Stimulated activated memory B cell treated with anti-CD40 and anti-IgM and Interleukin-4, amounts not matched to agents 10 μg/mL and 1 μg/mL and 100 μg/mL, for 72 hours (primary cell): Measurements from ENCODE around the gene FGD3.

Source experiments
- ATAC-seq: fragments of 150-1000 bp; cut with Tn5 transposase; 2 replicates; pipeline ENCODE4 v1.10.0; 2021
- H3K27ac Mint-ChIP-seq: one replicate; pipeline ENCODE4 v1.8.0; 2022; ENCODE audit warnings: mild to moderate bottlenecking, mixed read lengths
- H3K27me3 Mint-ChIP-seq: one replicate; pipeline ENCODE4 v1.8.0; 2022; ENCODE audit warnings: mixed read lengths
- H3K36me3 Mint-ChIP-seq: one replicate; pipeline ENCODE4 v1.8.0; 2022; ENCODE audit warnings: mixed read lengths
- H3K4me1 Mint-ChIP-seq: one replicate; pipeline ENCODE4 v1.8.0; 2022; ENCODE audit warnings: mixed read lengths
- H3K4me3 Mint-ChIP-seq: one replicate; pipeline ENCODE4 v1.8.0; 2022; ENCODE audit warnings: mild to moderate bottlenecking, moderate library complexity, mixed read lengths
- H3K9me3 Mint-ChIP-seq: one replicate; pipeline ENCODE4 v1.8.0; 2022; ENCODE audit warnings: mixed read lengths

The FGD3 gene

DNA sequence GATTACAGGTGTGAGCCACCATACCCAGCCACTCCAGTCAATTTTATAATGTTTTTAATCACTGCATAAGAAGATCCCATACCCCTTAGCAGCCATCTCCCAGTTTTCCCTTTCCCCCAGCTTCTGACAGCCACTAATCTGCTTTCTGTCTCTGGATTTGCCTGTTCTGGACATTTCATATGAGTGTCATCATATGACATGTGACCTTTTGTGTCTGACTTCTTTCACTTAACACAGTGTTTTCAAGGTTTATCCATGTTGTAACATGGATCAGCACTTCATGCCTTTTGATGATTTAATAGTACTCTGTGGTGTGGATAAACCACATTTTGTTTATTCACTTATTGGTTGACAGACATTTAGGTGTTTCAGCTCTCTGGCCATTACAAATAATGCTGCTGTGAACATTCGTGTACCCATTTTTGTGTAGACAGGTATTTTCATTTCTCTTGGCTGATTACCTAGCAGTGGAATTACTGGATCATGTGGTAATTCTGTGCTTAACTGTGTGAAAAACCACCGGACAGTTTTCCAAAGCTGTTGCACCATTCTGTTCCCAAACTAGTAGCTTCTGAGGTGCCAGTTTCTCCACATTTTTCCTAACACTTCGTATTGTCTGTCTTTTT lies 119.8 kb downstream of the FGD3 start:
- ATAC-seq, result no peak

DNA sequence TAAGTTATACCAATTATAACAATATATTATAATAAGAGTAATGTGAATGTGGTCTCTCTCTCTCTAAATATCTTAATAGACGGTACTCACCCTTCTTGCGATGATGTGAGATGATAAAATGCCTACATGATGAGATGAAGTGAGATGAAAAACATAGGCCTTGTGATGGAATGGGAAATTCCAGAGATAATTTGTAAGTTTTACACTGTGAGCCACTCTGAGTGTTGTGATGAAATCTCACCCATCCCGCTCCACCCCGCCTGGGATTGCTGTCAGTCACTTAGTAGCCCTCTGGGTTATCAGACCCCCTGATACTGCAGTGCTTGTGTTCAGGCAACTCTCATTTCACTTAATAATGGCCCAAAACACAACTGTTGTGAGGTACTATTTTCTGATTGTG lies 121.6 kb downstream of the FGD3 start:
- no peak overlapping the region for H3K27ac Mint-ChIP-seq
- no peaks in the 10 kb centered on the region for H3K27me3 Mint-ChIP-seq
- ATAC-seq, result no peak
- H3K9me3 Mint-ChIP-seq, result no peaks in the 10 kb centered on the region
- peaks cover 50% of the 10 kb centered on the region for H3K4me1 Mint-ChIP-seq
- peaks cover 31% of the 10 kb centered on the region for H3K36me3 Mint-ChIP-seq
- H3K4me3 Mint-ChIP-seq, result no peak overlapping the region

More for the DNA sequence above, 119.8 kb downstream of the FGD3 start:
- Mint-ChIP-seq H3K9me3 (no peaks in the 10 kb centered on the region), H3K36me3 (peaks cover 31% of the 10 kb centered on the region), H3K27ac (no peak overlapping the region), H3K27me3 (no peaks in the 10 kb centered on the region), H3K4me3 (no peak overlapping the region), H3K4me1 (peaks cover 65% of the 10 kb centered on the region)

DNA sequence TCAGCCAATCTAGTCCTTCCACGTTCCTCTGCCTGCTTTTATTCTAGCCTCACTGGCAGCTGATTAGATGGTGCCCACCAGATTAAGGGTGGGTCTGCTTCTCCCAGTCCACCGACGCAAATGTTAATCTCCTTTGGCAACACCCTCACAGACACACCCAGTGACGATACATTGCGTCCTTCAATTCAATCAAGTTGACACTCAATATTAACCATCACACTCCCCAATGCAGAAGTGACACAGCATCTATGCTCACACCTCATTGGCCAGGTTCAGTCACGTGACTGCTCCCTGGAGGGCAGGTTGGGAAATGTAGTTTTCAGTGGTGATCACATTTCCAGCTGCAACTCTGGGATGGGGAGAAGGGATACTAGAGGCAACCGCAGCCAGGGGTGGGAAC lies 124.1 kb downstream of the FGD3 start:
- ATAC-seq, result no peak
- no peak overlapping the region for H3K4me3 Mint-ChIP-seq
- H3K27me3 Mint-ChIP-seq, result no peaks in the 10 kb centered on the region
- H3K9me3 Mint-ChIP-seq, result no peaks in the 10 kb centered on the region
- peaks cover 19% of the 10 kb centered on the region for H3K36me3 Mint-ChIP-seq
- H3K27ac Mint-ChIP-seq, result no peak overlapping the region
- peaks cover 34% of the 10 kb centered on the region for H3K4me1 Mint-ChIP-seq

GRCh38 chr9:93072383-93072795 lies 125.1 kb downstream of the FGD3 start:
- no peak for ATAC-seq

DNA sequence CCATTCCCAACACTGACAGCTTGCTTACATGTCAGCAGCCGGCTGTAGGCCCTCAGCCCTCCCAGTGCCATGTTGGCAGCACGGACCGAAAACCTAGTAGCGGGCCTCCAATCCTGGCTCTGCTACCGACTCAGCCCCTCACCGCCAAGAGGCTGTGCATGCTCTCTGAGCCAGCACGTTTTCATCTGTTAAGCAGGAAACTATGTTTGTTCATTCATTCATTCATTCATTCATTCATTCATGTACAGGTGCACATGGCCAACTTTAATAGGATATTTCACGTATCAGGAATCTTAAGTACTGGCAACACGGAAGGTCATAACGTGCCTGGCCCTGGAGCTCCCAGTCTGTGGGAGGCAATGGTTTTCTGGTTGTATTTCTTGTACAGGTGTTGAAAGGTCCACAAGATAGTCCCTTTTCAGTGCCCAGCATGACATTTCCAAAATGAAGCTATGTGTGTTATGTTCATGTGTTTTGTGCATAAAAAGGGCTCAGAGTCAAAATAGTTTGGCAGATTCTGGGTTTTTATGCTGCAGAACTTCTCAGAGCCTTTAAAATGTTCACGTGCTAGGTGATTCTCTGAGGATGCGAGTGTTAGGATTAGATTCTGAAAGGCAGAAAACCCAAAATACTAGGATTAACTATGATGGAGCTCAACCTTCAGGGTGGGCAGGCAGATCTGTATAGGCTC lies 128.9 kb downstream of the FGD3 start:
- ATAC-seq, result no peak
- Mint-ChIP-seq H3K9me3 (no peaks in the 10 kb centered on the region), H3K27me3 (no peaks in the 10 kb centered on the region), H3K4me1 (peaks cover 7% of the 10 kb centered on the region), H3K36me3 (peaks cover 32% of the 10 kb centered on the region), H3K4me3 (no peak overlapping the region), H3K27ac (no peak overlapping the region)

More at GRCh38 chr9:93072383-93072795, 125.1 kb downstream of the FGD3 start:
- peaks cover 22% of the 10 kb centered on the region for H3K36me3 Mint-ChIP-seq
- peaks cover 26% of the 10 kb centered on the region for H3K4me1 Mint-ChIP-seq
- H3K9me3 Mint-ChIP-seq, result no peaks in the 10 kb centered on the region
- no peaks in the 10 kb centered on the region for H3K27me3 Mint-ChIP-seq
- H3K4me3 Mint-ChIP-seq, result no peak overlapping the region
- peak overlapping the region; percentile 44 for H3K27ac Mint-ChIP-seq

- peaks cover 7% of the 10 kb centered on the region for H3K4me1 Mint-ChIP-seq
- H3K4me3 Mint-ChIP-seq, result no peak overlapping the region
- H3K27ac Mint-ChIP-seq, result no peak overlapping the region
- no peak for ATAC-seq
- H3K27me3 Mint-ChIP-seq, result no peaks in the 10 kb centered on the region
- no peaks in the 10 kb centered on the region for H3K9me3 Mint-ChIP-seq
- peaks cover 27% of the 10 kb centered on the region for H3K36me3 Mint-ChIP-seq
These were observed 129.4 kb downstream of the FGD3 start for GRCh38 chr9:93076792-93077128.

DNA sequence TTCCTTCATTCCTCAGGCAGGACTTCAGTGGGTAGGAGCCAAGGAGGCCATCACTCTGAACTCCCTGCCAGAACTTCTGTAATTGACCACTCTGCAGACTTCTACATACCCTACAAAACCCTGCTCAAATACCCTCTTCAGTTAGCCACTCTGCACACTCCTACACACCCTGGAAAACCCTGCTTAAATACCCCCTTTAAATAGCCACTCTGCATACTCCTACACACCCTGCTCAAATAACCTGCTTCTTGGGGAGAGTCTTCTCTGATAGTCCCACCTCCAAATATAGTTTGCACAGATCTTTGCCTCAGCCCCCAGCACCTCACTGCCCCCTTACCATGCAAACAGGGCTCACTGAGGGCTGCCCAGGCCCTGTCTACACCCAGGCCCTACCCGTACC lies 130.0 kb downstream of the FGD3 start:
- peaks cover 7% of the 10 kb centered on the region for H3K4me1 Mint-ChIP-seq
- no peak overlapping the region for H3K4me3 Mint-ChIP-seq
- H3K27me3 Mint-ChIP-seq, result no peaks in the 10 kb centered on the region
- no peaks in the 10 kb centered on the region for H3K9me3 Mint-ChIP-seq
- ATAC-seq, result no peak
- peaks cover 27% of the 10 kb centered on the region for H3K36me3 Mint-ChIP-seq
- H3K27ac Mint-ChIP-seq, result no peak overlapping the region

DNA sequence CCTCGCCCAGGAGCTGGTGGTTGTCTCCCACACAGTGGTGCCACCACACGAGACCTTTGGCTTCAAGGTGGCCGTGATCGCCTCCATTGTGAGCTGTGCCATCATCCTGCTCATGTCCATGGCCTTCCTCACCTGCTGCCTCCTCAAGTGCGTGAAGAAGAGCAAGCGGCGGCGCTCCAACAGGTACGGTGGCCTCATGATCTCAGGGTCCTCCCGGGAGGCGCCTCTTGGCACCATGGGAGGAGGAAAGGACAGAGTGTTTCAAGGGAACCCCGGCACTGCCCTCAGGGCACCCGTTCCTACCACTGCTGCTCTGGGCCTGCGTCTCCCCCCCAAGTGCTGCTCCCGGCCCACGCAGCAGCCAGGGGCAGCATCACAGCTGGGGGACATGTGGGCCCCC lies 130.5 kb downstream of the FGD3 start:
- ATAC-seq, result no peak
- Mint-ChIP-seq H3K27me3 (no peaks in the 10 kb centered on the region), H3K4me1 (peaks cover 7% of the 10 kb centered on the region), H3K27ac (no peak overlapping the region), H3K4me3 (no peak overlapping the region), H3K36me3 (peaks cover 27% of the 10 kb centered on the region), H3K9me3 (no peaks in the 10 kb centered on the region)

- no peak overlapping the region for H3K27ac Mint-ChIP-seq
- no peak for ATAC-seq
- peaks cover 7% of the 10 kb centered on the region for H3K4me1 Mint-ChIP-seq
- peaks cover 34% of the 10 kb centered on the region for H3K36me3 Mint-ChIP-seq
- no peaks in the 10 kb centered on the region for H3K27me3 Mint-ChIP-seq
- no peak overlapping the region for H3K4me3 Mint-ChIP-seq
- H3K9me3 Mint-ChIP-seq, result no peaks in the 10 kb centered on the region
These were observed 132.0 kb downstream of the FGD3 start for GRCh38 chr9:93079371-93079770.

DNA sequence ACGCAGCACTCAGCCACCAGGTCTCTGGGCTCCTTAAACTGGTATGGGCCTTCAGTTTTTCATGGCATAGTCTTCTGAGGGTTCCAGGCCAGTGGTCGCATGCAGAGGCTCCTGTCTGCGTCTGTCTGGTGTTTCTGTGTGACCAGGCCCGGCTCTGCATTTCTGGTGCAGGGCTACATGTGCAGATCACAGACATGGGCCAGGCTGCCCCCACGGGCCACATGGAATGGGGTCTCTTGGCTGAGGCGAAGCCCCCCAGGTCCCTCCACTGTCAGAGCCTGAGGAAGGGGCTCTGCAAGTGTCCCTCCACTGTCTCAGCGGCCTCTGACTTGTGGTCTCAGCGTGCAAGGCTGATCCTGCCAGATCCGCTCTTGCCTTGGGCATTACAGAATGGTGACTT lies 133.1 kb downstream of the FGD3 start:
- Mint-ChIP-seq H3K9me3 (no peaks in the 10 kb centered on the region), H3K27ac (no peak overlapping the region), H3K4me3 (no peak overlapping the region), H3K27me3 (no peaks in the 10 kb centered on the region), H3K4me1 (peaks cover under 1% of the 10 kb centered on the region), H3K36me3 (peaks cover 37% of the 10 kb centered on the region)
- ATAC-seq, result no peak

DNA sequence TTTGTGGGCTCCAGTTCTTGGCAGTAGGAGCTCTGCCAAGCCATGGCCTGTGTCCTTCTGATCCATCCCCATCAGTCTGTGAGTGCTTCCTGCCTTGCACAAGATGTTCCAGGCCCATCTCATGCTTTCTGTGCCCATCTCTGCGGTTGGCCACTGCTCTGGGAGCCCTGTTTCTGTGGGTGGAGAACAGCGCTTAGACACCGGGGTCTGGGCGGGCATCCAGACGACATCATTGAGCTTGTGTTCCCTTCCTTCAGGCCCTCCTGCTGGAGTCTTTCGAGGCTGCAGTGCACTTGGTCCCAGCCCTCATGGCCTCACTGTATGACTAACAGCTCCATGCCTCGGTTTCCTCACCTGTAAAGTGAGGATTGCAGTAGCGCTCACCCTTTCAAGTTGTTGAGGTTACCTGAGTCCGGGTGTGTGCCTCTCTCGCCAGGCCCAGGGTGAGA lies 133.8 kb downstream of the FGD3 start:
- Mint-ChIP-seq H3K9me3 (no peaks in the 10 kb centered on the region), H3K36me3 (peaks cover 43% of the 10 kb centered on the region), H3K27ac (no peak overlapping the region), H3K4me1 (no peaks in the 10 kb centered on the region), H3K4me3 (no peak overlapping the region), H3K27me3 (no peaks in the 10 kb centered on the region)
- ATAC-seq, result no peak

DNA sequence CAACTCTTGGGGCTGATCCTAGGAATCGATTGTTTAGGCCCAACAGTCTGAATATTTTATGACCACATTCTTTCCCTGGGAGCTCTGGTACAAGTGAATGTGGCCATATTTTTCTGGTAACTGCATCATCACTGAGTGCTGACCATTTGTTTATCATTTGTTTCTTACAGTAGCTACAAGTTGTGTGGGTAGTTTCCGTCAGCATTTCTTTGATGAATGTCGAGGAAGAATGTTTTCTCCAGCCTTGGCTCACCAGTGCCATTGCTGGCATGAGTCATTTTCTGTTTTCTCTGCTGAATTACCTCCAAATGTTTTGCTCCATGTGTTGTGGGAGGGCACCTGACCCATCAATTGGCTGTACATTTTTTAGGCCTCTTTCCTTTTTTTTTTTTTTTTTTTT lies 134.6 kb downstream of the FGD3 start:
- Mint-ChIP-seq H3K4me3 (no peak overlapping the region), H3K9me3 (no peaks in the 10 kb centered on the region), H3K36me3 (peaks cover 49% of the 10 kb centered on the region), H3K4me1 (no peaks in the 10 kb centered on the region), H3K27ac (no peak overlapping the region), H3K27me3 (no peaks in the 10 kb centered on the region)
- ATAC-seq, result no peak

DNA sequence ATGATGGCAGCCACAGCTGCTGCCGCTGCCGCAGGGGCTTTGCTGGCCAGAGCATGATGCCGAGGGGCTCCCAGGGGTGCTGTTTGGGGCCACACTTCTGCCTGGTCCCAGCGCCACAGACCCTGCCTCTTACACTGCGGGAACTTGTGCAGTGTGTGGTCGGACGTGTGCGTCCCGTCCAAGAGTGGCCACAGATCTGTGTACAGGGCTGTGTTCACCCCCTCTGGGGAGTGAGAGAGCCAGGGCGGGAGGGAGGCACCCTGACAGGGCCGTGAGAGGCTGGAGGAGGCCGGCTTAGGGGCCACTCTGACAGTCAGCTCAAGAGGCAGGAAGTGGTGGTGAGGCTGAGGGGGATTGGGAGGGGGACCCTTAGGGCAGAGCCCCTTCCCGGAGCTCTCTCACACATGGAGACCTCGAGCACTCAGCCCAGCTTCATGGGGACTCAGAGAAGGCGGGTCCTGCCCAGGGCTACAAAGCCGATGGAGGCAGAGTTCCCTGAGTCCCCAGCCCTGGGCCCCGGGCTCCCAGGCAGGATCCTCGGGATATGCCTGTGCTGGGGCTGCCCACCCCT lies 135.6 kb downstream of the FGD3 start:
- peak overlapping the region; percentile 63 for H3K27ac Mint-ChIP-seq
- ATAC-seq, result no peak
- no peaks in the 10 kb centered on the region for H3K9me3 Mint-ChIP-seq
- H3K4me1 Mint-ChIP-seq, result no peaks in the 10 kb centered on the region
- peaks cover 49% of the 10 kb centered on the region for H3K36me3 Mint-ChIP-seq
- H3K27me3 Mint-ChIP-seq, result no peaks in the 10 kb centered on the region
- no peak overlapping the region for H3K4me3 Mint-ChIP-seq

DNA sequence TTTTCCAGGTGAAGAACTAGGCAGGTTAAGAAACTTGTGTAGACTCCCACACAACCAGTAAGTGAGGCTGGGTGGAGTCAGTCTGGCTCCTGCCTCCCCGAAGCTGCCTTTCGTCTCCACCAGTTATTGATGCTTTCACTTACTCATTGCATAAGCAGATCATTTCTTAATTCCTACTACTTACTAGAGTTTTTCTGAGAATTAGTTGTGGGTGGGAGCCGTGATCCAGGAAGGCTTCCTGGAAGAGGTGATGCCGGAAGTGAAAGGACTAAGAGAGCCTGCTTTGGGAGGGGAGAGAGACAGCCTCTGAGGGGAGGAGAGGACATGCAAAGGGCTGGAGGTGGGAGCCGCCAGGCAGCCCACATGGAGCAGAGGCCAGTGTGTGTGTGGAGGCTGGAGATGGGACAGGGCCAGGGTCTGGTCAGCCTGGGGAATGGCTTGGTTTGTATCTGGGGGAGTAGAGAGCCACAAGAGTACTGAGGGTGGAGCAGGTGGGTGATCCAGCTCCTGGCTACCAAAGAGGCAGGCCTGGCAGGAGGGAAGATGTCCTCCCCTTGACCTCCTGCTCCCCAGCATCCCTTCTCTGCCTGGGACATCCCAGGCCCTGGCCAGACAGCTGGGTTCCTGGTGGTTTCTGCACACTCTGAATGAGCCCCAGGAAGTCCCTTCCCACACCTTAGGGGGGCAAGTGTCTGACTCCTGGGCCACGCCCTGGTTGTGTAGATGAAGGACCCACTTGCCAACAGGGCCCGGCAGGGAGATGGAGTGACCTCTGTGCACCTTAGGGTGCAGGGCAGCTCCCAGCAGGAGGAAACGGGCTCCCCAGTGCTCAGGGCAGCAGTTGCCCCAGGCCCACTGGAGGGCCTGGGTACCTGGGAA lies 136.5 kb downstream of the FGD3 start:
- Mint-ChIP-seq H3K9me3 (no peaks in the 10 kb centered on the region), H3K27me3 (no peaks in the 10 kb centered on the region), H3K36me3 (peaks cover 53% of the 10 kb centered on the region), H3K4me1 (no peaks in the 10 kb centered on the region), H3K4me3 (no peak overlapping the region), H3K27ac (peak overlapping the region; percentile 63)
- no peak for ATAC-seq

DNA sequence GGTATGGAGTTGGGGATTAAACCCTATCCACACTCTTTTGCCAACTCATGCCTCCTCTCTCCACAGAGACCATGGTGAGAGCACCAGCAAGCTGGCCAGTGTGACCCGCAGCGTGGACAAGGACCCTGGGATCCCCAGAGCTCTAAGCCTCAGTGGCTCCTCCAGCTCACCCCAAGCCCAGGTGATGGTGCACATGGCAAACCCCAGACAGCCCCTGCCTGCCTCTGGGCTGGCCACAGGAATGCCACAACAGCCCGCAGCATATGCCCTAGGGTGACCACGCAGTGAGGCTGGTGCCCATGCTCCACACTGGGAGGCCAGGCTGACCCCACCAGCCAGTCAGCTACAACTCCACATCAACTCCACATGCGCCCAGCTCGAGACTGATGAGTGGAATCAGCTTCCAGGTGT lies 137.2 kb downstream of the FGD3 start:
- no peaks in the 10 kb centered on the region for H3K27me3 Mint-ChIP-seq
- no peaks in the 10 kb centered on the region for H3K4me1 Mint-ChIP-seq
- H3K36me3 Mint-ChIP-seq, result peaks cover 51% of the 10 kb centered on the region
- H3K27ac Mint-ChIP-seq, result no peak overlapping the region
- no peak overlapping the region for H3K4me3 Mint-ChIP-seq
- H3K9me3 Mint-ChIP-seq, result no peaks in the 10 kb centered on the region
- no peak for ATAC-seq
